Measurements from ENCODE around the gene NCAN.
"Not testable (repeated sequence)": the region's sequence is repeated elsewhere in the genome, so short reads cannot be mapped to it uniquely, and the experiment has no call there.

NCAN gene
- 0 reads per million in 2 donors for total RNA-seq

- DNase-seq, result no peak
Measured at GRCh38 chr19:19211499-19212420, at the start of gene NCAN. Gene NCAN, plus strand, starts transcription at chr19:19211958. Its CDS starts 4,996 bp downstream, at chr19:19216954.

GRCh38 chr19:19162495-19162894, 49.3 kb upstream of the NCAN start:
- no peak for DNase-seq

- DNase-seq, result no peak
Measured at GRCh38 chr19:19165396-19165795, 46.4 kb upstream of the NCAN start.

GRCh38 chr19:19167612-19168011, 44.1 kb upstream of the NCAN start:
- no peak for DNase-seq

DNA sequence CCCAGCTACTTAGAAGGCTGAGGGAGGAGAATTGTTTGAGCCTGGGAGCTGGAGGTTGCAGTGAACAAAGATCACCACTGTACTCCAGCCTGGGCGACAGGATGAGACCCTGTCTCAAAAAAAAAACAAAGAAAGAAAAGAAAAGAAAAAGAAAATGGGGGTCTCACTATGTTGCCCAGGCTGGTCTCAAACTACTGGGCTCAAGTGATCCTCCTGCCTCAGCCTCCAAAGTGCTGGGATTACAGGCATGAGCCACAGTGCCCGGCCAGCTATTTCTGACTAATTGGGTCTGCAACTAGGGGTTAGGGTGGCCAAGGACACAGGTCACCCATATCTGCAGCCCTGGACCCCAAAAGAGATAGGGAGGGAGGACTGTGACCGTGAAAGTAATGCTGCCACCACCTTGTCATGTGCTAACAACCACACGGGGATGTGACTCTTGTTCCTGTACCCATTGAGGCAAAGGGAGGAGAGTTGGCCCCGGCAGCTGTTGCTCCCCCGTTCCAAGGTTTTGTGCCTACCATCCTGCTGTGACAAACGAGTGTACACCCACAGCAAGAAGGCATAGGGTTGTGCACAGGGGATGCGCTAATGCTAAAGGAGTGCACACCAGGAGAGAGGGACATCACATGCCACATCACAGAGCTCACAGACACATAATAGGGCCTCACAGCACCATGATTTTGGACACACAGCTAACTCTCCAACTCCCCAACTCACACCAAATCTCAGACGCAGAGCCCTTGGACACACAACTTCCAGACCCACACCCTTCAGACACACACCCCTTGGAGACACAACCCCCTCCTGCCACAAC, 42.3 kb upstream of the NCAN start:
- no peak for DNase-seq

DNA sequence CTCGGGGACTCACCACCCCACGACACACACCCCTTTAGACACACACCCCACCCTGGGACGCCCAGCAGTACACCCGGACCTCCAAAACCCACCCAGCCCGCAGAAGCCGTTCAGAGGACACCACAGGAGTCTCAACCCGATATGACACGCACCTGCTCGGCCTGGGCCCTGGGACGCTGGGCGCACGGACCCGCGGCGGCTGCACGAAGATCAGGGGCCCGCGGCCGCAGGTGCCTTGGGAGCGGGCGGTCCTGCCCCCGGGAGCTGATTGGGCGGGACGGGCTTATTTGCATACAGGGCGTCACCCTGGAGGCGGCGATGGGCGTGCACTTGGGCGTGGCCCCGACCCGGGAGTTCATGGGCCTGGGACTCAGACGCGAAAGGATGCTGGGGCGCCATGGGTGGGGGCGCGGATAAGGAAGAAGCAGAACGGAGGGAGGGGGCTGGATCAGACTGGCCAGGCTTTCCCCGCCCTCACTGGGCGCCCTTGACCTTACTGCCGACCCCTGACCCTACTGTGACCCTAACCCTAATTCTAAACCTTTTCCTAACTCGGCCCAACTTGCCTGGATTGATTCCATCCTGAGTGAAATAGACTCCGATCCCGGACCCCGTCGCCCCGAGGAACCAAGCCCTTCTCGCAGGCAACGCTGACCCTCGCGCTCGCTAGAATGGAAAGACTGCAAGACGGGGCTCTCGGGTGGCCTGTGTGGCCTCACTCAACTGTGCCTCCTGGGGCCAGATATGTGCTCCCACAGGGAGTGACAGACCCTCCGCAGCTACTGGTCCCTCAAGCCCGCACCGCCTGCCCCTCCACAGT, 41.5 kb upstream of the NCAN start, which contains the start of gene MEF2B:
MEF2B (minus strand) TSS at position 211 of the 820 bp plus-strand sequence. CDS start 19,528 bp downstream, outside the sequence.
- DNase-seq, result peak; percentile 69

DNA sequence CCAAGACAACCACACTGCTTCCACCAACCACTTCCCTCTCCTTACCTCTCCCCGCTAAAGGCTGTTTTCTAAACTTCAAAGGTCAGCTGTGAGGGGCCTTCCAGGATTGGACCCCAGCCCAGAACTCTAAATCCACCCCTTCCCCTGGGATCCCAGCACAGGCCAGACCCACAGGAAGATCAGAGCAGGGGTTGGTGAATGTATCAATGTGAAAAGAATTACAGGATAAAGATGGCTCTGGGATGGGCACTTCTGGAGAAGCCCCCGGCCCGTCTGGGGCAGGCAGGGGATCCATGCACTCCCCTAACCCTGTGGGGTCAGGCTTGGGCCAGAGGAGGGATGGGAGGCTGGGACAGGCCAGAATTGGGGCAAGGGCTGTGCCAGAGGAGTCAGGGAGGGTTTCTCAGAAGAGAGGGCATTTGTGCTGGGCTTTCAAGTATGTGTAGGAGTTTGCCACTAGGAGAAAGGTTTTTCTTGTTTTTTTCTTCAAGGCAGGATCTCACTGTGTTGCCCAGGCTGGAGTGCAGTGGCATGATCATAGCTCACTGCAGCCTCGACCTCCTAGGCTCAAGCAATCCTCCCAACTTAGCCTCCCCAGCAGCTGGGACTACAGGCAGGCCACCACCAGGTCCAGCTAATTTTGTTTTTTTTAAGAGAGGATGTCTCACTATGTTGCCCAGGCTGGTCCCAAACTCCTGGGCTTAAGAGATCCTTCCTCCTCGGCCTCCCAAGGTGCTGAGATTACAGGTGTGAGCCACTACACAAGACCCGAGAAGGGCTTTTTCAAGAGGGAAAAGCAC, 40.7 kb upstream of the NCAN start:
- no peak for DNase-seq

GRCh38 chr19:19171821-19172532, 39.8 kb upstream of the NCAN start:
- no peak for DNase-seq

DNA sequence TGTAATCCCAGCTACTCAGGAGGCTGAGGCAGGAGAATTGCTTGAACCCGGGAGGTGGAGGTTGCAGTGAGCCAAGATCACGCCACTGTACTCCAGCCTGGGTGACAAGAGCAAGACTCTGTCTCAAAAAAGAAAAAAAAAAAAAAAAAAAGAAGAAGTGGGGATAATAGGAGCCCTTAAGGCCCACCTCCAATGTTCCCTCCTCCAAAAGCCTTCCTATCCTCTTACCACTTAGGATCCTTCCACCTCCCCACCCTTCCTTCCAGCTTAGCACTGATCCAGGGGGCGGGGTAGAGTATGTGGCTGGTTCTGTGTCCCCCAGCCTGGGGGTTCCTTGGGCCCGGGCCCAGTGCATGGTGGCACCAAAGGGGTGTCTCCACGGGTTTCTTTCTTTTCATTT, 38.5 kb upstream of the NCAN start:
- DNase-seq, result not testable (repeated sequence)

- DNase-seq, result no peak
Measured at GRCh38 chr19:19176950-19177349, 34.8 kb upstream of the NCAN start.

DNA sequence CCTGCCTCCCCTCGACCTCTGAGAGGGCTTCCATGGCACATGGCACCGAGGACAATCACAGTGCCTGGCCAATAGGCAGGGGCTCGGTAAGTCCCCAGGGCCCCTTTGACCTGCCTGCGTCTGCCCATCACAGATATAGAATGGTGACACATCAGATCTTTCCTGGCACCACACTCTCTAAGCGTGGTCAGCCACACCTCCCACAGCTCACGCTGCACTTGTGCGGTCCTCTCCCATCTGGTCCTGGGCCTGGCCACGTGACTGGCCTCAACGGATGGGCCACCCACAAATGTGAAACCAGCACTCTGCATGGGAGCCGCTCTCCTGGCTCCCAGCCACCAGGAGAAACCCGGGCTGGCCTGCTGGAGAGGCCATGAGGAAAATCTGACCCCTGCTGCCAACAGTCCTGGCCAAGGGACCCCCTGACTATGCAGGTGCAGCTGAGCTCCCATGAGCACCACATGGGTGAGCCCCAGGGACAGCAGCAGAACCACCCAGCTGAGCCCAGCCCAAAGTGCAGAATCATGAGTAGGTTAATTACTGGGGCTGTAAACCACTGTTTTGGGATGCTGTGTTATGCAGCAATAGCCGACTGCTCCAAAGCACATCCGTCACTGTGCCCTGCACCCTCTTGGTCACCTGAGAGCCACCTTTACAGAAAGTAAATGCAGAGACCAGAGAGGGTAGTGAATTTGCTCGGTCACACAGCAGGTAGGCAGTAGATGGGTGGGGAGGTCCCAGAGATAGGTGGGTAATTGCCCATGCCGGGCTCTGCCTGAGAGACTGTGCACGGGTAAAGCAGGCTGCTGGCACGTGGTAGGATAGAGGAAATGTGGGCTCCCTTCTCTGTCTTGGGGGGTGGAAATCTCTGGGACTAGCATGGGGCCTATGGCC, 32.0 kb upstream of the NCAN start:
- DNase-seq, result no peak

DNA sequence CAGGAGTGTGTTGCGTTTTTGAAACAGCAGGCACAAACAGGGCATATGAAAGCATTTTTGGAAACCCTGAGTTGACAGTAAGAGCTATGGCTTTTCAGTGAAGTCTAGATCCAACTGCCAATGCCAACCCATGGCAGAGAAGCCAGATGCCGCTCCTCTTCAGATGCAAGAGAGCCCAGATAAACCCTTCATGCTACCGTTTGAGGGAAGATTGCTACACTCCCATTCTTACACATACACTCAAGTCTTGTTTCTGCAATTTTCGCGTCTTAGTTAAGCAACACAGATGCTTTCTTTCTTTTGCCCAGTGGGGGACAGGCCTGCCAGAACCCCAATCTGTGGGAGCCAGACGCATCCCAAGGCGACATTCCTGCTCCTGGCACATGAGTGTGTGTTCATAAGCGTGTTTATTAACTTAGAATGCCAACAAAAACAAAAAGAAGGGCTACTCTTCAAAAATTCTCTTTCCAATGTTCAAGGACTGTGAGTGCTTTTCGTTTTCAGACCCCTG, 30.2 kb upstream of the NCAN start:
- DNase-seq, result no peak

DNA sequence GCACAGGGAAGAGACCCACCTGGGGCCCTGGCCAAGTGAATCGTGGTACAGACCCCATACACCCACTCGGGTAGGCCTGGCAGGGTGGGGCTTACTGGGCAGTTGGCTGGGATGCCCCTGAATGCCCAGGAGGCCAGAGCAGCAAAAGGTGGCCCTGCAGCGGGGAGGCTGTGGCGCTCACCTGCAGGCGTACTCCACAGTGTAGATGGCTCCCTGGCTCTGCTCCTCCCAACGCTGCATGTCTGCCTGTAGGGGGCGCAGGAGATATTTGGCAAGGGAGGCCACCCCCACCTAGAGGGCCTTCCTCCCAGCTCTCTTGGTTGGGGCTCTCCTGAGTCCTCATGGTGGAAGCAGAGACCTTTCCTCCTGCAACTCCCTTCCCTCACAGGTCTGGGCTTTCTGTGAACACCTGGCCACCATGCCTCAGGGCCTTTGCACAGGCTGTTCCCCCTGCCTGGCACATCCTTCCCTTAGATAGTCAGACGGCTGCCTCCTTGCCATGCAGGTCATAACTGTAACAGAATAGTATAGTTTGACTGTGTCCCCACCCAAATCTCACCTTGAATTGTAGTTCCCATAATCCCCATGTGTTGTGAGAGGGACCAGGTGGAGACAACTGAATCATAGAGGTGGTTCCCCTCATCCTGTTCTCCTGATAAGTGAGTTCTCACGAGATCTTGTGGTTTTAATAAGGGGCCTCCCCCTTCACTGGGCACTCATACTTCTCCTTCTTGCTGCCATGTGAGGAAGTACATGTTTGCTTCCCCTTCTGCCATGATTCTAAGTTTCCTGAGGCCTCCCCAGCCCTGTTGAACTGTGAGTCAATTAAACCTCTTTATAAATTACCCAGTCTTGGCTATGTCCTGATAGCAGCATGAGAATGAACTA, 25.7 kb upstream of the NCAN start:
- DNase-seq, result peak; percentile 59

DNA sequence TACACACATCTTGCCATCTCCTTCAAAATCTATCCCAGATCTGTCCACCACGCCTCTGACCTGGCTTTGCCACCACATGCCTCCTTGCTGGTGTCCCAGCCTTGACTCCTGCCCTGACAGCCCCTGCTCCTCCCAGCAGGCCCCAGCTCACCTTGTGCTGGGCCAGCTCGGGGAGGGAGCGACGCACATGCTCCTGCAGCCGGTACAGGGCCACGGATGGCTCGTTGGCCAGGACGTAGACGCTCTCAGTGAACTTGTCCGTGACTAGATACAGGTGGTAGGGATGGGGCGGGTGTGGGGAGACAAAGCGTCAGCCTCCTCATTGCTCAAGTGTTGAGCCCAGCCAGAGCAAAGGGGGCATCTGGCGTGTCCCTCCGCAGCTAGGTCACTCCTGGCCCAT, 25.0 kb upstream of the NCAN start:
- no peak for DNase-seq

GRCh38 chr19:19191768-19192077, 20.0 kb upstream of the NCAN start:
- no peak for DNase-seq

- DNase-seq, result peak; percentile 96
Measured at GRCh38 chr19:19192078-19192882, 19.5 kb upstream of the NCAN start, which contains the start of the genes BORCS8 and RFXANK. Gene BORCS8, minus strand, starts transcription at chr19:19192152. Its CDS starts 35 bp downstream, at chr19:19192117. Gene RFXANK, plus strand, starts transcription at chr19:19192258. Its CDS starts 1,689 bp downstream, at chr19:19193947.

DNA sequence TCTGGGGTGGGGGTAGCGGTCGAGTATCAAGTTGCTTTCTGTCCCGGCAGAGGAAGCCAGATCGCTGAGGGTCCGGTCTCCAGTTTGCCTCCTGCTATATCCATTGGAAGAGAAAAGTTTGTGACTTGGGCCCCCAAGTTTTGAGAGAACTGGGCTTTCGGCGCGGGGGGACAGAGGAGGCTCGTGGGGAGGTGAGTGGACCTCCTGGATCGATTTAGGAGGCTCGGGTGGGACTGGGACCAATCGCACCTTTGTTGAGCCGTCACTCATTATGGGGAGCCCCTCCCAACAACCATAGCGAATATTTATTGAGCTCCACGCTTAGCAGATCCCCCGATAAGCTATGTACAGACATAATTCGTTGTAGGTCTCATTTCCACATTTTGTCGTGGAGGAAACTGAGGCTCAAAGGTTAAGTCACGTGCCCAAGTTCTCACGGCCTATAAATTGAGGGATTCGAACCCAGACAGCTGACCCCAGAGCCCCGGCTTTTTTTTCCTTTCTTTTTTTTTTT, 18.8 kb upstream of the NCAN start:
- DNase-seq, result no peak

- DNase-seq, result no peak
Measured at GRCh38 chr19:19193926-19194325, 17.8 kb upstream of the NCAN start.
